ENCODE measurements around the gene COQ7.

DNA sequence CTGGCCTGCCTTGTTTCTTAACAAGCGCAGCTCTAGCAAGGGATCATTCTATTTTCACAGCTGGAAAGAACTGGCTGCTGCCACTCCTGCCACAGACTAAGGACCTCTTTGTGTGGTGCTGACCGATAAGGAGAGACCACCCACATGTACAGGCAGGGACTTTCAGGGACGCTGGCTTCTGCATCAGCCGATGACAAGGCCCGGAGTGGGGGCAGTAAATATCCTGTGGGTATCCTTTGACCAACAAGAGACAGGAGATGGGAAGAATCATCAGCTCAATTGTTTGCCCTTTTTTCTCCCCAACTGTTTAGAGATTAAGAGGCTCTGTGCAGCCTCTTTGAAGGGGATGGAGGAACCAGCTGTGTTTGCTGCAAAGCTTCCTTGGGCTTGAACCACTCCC lies 37.2 kb downstream of the COQ7 start:
- TF ChIP-seq POLR2A (IDR thresholded peaks at IDR 0.05) = no peak
- TF ChIP-seq, protein P1, sequence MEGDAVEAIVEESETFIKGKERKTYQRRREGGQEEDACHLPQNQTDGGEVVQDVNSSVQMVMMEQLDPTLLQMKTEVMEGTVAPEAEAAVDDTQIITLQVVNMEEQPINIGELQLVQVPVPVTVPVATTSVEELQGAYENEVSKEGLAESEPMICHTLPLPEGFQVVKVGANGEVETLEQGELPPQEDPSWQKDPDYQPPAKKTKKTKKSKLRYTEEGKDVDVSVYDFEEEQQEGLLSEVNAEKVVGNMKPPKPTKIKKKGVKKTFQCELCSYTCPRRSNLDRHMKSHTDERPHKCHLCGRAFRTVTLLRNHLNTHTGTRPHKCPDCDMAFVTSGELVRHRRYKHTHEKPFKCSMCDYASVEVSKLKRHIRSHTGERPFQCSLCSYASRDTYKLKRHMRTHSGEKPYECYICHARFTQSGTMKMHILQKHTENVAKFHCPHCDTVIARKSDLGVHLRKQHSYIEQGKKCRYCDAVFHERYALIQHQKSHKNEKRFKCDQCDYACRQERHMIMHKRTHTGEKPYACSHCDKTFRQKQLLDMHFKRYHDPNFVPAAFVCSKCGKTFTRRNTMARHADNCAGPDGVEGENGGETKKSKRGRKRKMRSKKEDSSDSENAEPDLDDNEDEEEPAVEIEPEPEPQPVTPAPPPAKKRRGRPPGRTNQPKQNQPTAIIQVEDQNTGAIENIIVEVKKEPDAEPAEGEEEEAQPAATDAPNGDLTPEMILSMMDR (IDR thresholded peaks at IDR 0.05) = no peak
